HG03108 (cell line): ENCODE results near the gene CLN5.
"Not testable (repeated sequence)": the region's sequence is repeated elsewhere in the genome, so short reads cannot be mapped to it uniquely, and the experiment has no call there.

Experiments
- ATAC-seq: cut with Tn5 transposase; IDR thresholded peaks from one replicate; pipeline ENCODE4 v1.9.1; 2021; ENCODE audit warnings: moderate library complexity; ENCODE audit not compliant: unreplicated experiment

The CLN5 gene

GRCh38 chr13:76974618-76974975 is 17.3 kb upstream of the CLN5 start:
- ATAC-seq = no peak

GRCh38 chr13:76975863-76976262 is 16.0 kb upstream of the CLN5 start:
- no peak for ATAC-seq

GRCh38 chr13:76976490-76976889 is 15.4 kb upstream of the CLN5 start:
- ATAC-seq = no peak

GRCh38 chr13:76976929-76977328 is 15.0 kb upstream of the CLN5 start:
- ATAC-seq = no peak

GRCh38 chr13:76980075-76980718 is 11.7 kb upstream of the CLN5 start:
- peak; percentile 99 for ATAC-seq

GRCh38 chr13:76982061-76982460 is 9.8 kb upstream of the CLN5 start:
- ATAC-seq = no peak

- ATAC-seq = no peak
Measured at GRCh38 chr13:76983676-76984075, 8.2 kb upstream of the CLN5 start.

GRCh38 chr13:76991432-76991795 is 467 bp upstream of the CLN5 start:
- peak; percentile 32 for ATAC-seq

GRCh38 chr13:76992548-76993001 is 694 bp downstream of the CLN5 start:
- ATAC-seq = no peak

- ATAC-seq = no peak
Measured at GRCh38 chr13:76993021-76993420, 1.1 kb downstream of the CLN5 start.

- no peak for ATAC-seq
Measured at GRCh38 chr13:76993473-76993872, 1.6 kb downstream of the CLN5 start.

- no peak for ATAC-seq
Measured at GRCh38 chr13:76994281-76994680, 2.4 kb downstream of the CLN5 start.

GRCh38 chr13:77000475-77000874 is 8.6 kb downstream of the CLN5 start:
- no peak for ATAC-seq

GRCh38 chr13:77001540-77001939 is 9.7 kb downstream of the CLN5 start:
- ATAC-seq = no peak

GRCh38 chr13:77001963-77002587 is 10.2 kb downstream of the CLN5 start:
- no peak for ATAC-seq

GRCh38 chr13:77002590-77003190 is 10.8 kb downstream of the CLN5 start:
- no peak for ATAC-seq

GRCh38 chr13:77008337-77008736 is 16.5 kb downstream of the CLN5 start:
- not testable (repeated sequence) for ATAC-seq

- no peak for ATAC-seq
Measured at GRCh38 chr13:77009011-77009410, 17.1 kb downstream of the CLN5 start.

- ATAC-seq = not testable (repeated sequence)
Measured at GRCh38 chr13:77009719-77010118, 17.8 kb downstream of the CLN5 start.

- ATAC-seq = no peak
Measured at GRCh38 chr13:77013853-77014542, 22.1 kb downstream of the CLN5 start.

- no peak for ATAC-seq
Measured at GRCh38 chr13:77014906-77015685, 23.2 kb downstream of the CLN5 start.
